Measurements from ENCODE around the gene FOXO4. TPM values are rescaled to one million over a fixed set of nuclear protein-coding genes. Genes with fewer than 3 reads are reported as not detected.

FOXO4 gene
- total RNA-seq, 1 donor from 2014 or later = 16.4 TPM

DNA sequence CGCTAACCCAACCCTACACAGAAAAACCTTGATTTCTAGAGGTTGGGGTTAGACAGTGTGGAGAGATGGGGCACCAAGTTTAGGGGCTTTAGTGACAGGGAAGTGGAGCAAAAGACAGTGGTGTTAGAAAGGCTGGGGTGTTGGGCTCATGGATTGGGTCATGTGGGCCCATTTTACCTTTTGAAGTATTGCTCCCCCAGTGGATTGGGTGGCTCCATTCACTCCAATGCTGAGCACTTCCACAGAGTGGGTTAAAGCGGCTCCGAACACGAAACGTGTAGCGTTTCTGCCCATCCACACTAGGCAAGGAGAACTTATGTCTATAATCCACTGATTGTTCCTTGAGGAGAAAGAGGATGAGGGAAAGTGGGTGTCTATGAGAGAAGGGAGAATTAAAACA is 13.4 kb downstream of the FOXO4 start:
- Mint-ChIP-seq H3K27ac (ENCODE audit: unreplicated experiment) (no peak overlapping the region), H3K4me1 (ENCODE audit: unreplicated experiment) (peaks cover 10% of the 10 kb centered on the region), H3K9me3 (ENCODE audit: unreplicated experiment) (no peaks in the 10 kb centered on the region), H3K27me3 (ENCODE audit: unreplicated experiment) (peaks cover 11% of the 10 kb centered on the region), H3K36me3 (ENCODE audit: low read depth, unreplicated experiment) (no peaks in the 10 kb centered on the region), H3K4me3 (ENCODE audit: unreplicated experiment) (no peak overlapping the region)
- TF ChIP-seq, protein P1, sequence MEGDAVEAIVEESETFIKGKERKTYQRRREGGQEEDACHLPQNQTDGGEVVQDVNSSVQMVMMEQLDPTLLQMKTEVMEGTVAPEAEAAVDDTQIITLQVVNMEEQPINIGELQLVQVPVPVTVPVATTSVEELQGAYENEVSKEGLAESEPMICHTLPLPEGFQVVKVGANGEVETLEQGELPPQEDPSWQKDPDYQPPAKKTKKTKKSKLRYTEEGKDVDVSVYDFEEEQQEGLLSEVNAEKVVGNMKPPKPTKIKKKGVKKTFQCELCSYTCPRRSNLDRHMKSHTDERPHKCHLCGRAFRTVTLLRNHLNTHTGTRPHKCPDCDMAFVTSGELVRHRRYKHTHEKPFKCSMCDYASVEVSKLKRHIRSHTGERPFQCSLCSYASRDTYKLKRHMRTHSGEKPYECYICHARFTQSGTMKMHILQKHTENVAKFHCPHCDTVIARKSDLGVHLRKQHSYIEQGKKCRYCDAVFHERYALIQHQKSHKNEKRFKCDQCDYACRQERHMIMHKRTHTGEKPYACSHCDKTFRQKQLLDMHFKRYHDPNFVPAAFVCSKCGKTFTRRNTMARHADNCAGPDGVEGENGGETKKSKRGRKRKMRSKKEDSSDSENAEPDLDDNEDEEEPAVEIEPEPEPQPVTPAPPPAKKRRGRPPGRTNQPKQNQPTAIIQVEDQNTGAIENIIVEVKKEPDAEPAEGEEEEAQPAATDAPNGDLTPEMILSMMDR (IDR thresholded peaks at IDR 0.05; ENCODE audit: unreplicated experiment) = no peak
- DNase-seq (ENCODE audit: low spot score) = no peak

DNA sequence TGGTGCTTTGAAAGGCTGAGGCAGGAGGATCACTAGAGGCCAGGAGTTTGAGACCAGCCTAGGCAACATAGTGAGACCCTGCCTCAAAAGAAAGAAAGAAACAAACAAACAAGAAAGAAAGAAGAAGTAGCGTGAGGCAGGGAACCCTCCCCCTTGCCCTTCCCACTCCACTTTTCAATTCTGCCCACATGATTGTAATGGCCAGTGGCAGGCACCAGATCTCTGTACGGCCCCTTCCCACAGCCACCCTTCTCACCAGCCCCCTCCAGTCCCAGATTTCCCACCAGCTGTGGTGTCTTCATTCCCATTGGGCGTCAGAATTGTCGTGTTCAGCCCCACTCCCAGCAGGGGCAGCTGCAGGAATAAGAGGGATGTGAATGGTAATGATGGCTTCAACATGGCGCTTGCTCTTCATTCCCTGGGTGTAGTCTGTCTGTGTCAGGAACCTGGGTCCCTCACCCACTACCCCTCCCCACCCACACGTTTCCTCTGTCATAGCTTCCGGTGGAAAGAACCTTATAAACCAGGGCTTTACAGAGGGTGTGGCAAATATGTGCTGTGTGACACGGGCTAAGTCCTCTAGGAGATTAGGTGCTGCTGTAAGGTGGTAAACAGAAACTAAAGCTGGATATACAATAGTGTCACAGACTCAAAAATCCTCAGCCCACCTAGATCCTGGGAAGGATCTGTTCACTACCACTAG is 15.6 kb downstream of the FOXO4 start, which contains the start of gene IL2RG:
TSS of gene IL2RG (minus strand) at position 437 of the 703 bp plus-strand sequence. CDS start at position 399, 38 bp downstream.
- Mint-ChIP-seq H3K4me3 (ENCODE audit: unreplicated experiment) (no peak within 1 kb of the TSS), H3K36me3 (ENCODE audit: low read depth, unreplicated experiment) (no peaks in the 10 kb centered on the region), H3K27ac (ENCODE audit: unreplicated experiment) (peak within 1 kb of the TSS; percentile 36), H3K27me3 (ENCODE audit: unreplicated experiment) (peaks cover 8% of the 10 kb centered on the region), H3K4me1 (ENCODE audit: unreplicated experiment) (peaks cover 3% of the 10 kb centered on the region), H3K9me3 (ENCODE audit: unreplicated experiment) (no peaks in the 10 kb centered on the region)
- no peak for DNase-seq (ENCODE audit: low spot score)
- TF ChIP-seq, protein P1 (IDR thresholded peaks at IDR 0.05; ENCODE audit: unreplicated experiment) = no peak

DNA sequence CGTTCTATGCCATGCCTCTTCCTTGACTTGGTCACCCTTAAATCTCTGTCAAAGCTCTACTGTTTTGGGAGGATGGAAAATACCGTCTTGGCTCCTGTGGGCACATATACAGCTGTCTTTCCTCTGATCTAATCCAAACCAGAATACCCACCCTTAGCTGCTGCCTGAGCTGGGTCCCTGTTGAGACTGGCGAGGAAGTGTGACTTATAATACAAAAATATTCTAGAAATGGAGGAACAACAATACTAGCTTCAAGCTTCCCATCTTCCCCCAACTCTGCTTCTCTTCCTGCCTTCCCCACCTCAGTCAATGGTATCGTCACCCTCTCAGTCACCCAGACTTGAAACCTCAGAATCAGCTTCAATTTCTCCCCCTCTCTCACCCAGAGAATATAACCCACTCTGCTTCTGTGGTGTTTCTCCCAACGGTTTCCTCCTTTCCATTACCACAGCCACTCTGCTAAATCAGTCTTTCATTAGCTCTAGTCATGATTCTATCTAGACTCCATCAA is 16.3 kb downstream of the FOXO4 start:
- H3K4me1 Mint-ChIP-seq (ENCODE audit: unreplicated experiment) = peaks cover 3% of the 10 kb centered on the region
- no peak overlapping the region for H3K27ac Mint-ChIP-seq (ENCODE audit: unreplicated experiment)
- H3K27me3 Mint-ChIP-seq (ENCODE audit: unreplicated experiment) = peaks cover 6% of the 10 kb centered on the region
- no peak for DNase-seq (ENCODE audit: low spot score)
- H3K4me3 Mint-ChIP-seq (ENCODE audit: unreplicated experiment) = no peak overlapping the region
- H3K9me3 Mint-ChIP-seq (ENCODE audit: unreplicated experiment) = no peaks in the 10 kb centered on the region
- TF ChIP-seq, protein P1 (IDR thresholded peaks at IDR 0.05; ENCODE audit: unreplicated experiment) = no peak
- H3K36me3 Mint-ChIP-seq (ENCODE audit: low read depth, unreplicated experiment) = no peaks in the 10 kb centered on the region

DNA sequence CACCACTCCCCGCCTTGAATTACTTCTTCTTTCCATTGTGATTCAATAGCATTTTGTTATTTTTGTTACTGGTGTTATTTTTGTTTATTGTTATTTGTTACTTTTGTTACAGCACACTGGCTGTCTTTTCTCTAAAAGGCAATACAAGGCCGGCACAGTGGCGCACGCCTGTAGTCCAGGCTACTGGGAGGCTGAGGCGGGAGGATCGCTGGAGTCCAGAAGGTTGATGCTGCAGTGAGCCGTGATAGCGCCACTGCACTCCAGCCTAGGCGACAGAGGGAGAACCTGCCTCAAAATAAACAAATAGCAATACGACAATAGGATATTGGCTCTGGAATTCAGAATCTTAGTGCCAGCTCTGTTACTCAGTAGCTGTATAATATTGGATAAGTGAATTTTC is 21.7 kb downstream of the FOXO4 start:
- Mint-ChIP-seq H3K4me1 (ENCODE audit: unreplicated experiment) (no peaks in the 10 kb centered on the region), H3K9me3 (ENCODE audit: unreplicated experiment) (no peaks in the 10 kb centered on the region), H3K27me3 (ENCODE audit: unreplicated experiment) (no peaks in the 10 kb centered on the region), H3K27ac (ENCODE audit: unreplicated experiment) (no peak overlapping the region), H3K36me3 (ENCODE audit: low read depth, unreplicated experiment) (peaks cover 9% of the 10 kb centered on the region), H3K4me3 (ENCODE audit: unreplicated experiment) (no peak overlapping the region)
- TF ChIP-seq, protein P1 (IDR thresholded peaks at IDR 0.05; ENCODE audit: unreplicated experiment) = no peak
- DNase-seq (ENCODE audit: low spot score) = no peak
